Stimulated activated CD4-positive, alpha-beta T cell treated with anti-CD3 and anti-CD28 coated beads, TNF-alpha, amount 100 ng/mL, for 1 hour (primary cell): ENCODE measurements around the gene ZNF414.
A peak's percentile ranks its signal among the peaks of the same experiment; 100 is the strongest.
"Not testable (repeated sequence)": the region's sequence is repeated elsewhere in the genome, so short reads cannot be mapped to it uniquely, and the experiment has no call there.

Experiments used
- DNase-seq, 3 donors: peaks; one replicate each; pipeline ENCODE4 v3.0.0-alpha.2; 2020; ENCODE audit warnings: low read depth in 3 of 3, low spot score in 1 of 3

The ZNF414 gene

GRCh38 chr19:8513687-8514504 lies at the start of gene ZNF414:
TSS of gene ZNF414 (minus strand) at chr19:8514167. CDS start at chr19:8514046, 121 bp downstream.
- peak; percentile 91 to 99 (median 95) for DNase-seq

GRCh38 chr19:8561075-8561764 lies 47.3 kb upstream of the ZNF414 start:
- DNase-seq: no peak

GRCh38 chr19:8558325-8558724 lies 44.4 kb upstream of the ZNF414 start:
- DNase-seq: no peak

- no peak for DNase-seq
These were observed 43.8 kb upstream of the ZNF414 start for GRCh38 chr19:8557642-8558238.

GRCh38 chr19:8553729-8554128 lies 39.8 kb upstream of the ZNF414 start:
- not testable (repeated sequence) for DNase-seq

- no peak for DNase-seq
These were observed 38.8 kb upstream of the ZNF414 start for GRCh38 chr19:8552810-8553209.

- DNase-seq: no peak
These were observed 36.1 kb upstream of the ZNF414 start for GRCh38 chr19:8550070-8550469.

- DNase-seq: no peak
These were observed 31.8 kb upstream of the ZNF414 start for GRCh38 chr19:8545743-8546142.

- no peak for DNase-seq
These were observed 30.2 kb upstream of the ZNF414 start for GRCh38 chr19:8544168-8544567.

GRCh38 chr19:8539621-8540149 lies 25.7 kb upstream of the ZNF414 start:
- DNase-seq: no peak

GRCh38 chr19:8537099-8537498 lies 23.1 kb upstream of the ZNF414 start:
- no peak for DNase-seq

- no peak for DNase-seq
These were observed 22.3 kb upstream of the ZNF414 start for GRCh38 chr19:8536282-8536681.

GRCh38 chr19:8532225-8532624 lies 18.3 kb upstream of the ZNF414 start:
- DNase-seq: no peak

GRCh38 chr19:8531470-8531869 lies 17.5 kb upstream of the ZNF414 start:
- DNase-seq: no peak

- no peak for DNase-seq
These were observed 16.2 kb upstream of the ZNF414 start for GRCh38 chr19:8530061-8530679.

- no peak for DNase-seq
These were observed 15.5 kb upstream of the ZNF414 start for GRCh38 chr19:8529369-8530006.

GRCh38 chr19:8528500-8528899 lies 14.5 kb upstream of the ZNF414 start:
- DNase-seq: no peak

GRCh38 chr19:8526345-8527091 lies 12.6 kb upstream of the ZNF414 start:
- DNase-seq: no peak

GRCh38 chr19:8525401-8525684 lies 11.4 kb upstream of the ZNF414 start:
- DNase-seq: no peak

- DNase-seq: no peak
These were observed 5.4 kb upstream of the ZNF414 start for GRCh38 chr19:8519388-8519787.
